Measurements from ENCODE around the gene MUC5B.

GRCh38 chr11:1293619-1294015 lies 70.8 kb downstream of the MUC5B start:
- TF ChIP-seq CTCF (IDR thresholded peaks at IDR 0.05; ENCODE audit: low read length) (peak; percentile 25; the same call in 1 of the 2 replicates), EZH2 (IDR thresholded peaks at IDR 0.05; ENCODE audit: borderline replicate concordance, low read length) (no peak)

Measured in OCI-LY1 (cell line).